ENCODE data around the gene AP1B1.
"Not testable (repeated sequence)": the region's sequence is repeated elsewhere in the genome, so short reads cannot be mapped to it uniquely, and the experiment has no call there.

AP1B1 gene

DNA sequence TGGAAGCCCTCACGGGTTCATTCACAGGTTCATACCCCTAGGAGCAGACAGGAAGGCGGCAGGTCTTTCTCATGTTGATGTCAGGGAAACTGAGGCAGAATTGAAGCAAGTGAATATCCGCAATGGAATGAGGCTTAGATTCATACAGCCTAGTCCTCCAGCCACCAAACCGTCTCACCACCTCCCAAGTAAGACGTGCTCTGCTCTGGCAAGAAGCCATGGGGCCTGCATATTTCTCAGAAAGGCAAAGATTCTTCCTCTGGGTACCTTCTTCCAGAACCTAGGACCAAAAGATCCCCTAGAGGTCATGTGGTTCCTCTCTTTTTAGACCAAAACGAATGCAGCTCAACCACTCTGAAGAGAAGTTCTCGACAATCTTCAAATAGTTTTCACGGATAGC, 1.7 kb downstream of the AP1B1 start:
- no peak for DNase-seq (ENCODE audit: low spot score)

DNA sequence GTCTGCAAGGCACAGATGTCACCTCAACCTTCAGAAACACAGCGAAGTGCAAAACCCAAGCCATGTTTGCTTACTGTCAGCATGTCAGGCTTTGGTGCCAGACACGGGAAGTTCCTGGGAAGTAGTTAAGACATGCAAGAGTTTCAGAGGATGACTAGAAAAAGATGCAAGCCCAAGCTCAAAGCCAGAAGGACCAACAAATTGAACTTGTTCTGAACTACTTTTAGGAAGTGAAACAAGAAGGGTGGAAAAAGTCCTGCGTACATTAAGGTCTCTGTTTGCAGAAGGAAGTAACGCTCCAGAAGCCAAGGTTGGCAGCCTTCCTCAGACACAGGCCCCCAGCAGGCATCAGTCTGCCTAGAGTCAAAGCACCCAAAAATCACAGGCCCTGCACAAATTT, 2.6 kb downstream of the AP1B1 start:
- no peak for DNase-seq (ENCODE audit: low spot score)

DNA sequence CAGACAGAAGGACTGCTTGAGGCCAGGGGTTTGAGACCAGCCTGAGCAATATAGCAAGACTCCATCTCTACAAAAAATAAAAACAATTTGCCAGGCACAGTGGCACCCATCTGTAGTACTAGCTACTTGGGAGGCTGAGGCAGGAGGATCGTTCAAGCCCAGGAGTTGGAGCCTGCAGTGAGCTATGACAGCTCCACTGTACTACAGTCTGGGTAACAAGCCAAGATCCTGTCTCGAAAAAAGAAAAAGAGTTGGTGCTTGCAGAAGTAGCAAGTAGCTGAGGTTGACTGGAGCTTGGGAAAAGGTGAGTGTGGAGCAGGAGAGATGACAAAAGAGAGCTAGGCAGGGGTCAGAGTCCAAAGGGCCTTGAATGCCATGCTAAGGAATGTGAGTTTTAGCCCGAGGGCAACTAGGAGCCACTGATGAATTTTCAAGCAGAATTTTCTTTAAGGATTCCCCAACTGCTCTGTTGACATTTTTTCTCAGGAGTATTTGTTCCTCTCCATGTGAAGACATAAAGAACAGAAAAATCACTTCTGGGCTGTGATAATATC, 3.1 kb downstream of the AP1B1 start:
- DNase-seq (ENCODE audit: low spot score): no peak

DNA sequence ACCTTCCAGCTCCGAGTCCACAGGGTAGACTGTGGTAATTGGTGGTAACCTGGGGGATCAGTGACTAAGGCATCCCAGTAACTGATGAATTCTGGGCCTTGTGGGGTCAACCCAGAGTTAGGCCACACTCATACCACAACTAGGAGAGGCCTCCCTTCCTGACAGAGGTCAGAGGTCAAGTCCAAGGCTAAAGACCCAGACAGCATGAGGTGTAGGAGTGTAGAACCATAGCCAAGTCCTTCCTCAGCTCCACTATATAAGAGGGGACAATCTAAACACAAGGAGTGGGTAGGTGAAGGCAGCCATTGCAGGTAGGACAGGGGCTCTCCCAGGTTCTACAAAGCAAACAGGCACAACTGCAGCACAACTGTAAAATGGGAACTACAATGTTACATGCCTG, 4.6 kb downstream of the AP1B1 start:
- no peak for DNase-seq (ENCODE audit: low spot score)

DNA sequence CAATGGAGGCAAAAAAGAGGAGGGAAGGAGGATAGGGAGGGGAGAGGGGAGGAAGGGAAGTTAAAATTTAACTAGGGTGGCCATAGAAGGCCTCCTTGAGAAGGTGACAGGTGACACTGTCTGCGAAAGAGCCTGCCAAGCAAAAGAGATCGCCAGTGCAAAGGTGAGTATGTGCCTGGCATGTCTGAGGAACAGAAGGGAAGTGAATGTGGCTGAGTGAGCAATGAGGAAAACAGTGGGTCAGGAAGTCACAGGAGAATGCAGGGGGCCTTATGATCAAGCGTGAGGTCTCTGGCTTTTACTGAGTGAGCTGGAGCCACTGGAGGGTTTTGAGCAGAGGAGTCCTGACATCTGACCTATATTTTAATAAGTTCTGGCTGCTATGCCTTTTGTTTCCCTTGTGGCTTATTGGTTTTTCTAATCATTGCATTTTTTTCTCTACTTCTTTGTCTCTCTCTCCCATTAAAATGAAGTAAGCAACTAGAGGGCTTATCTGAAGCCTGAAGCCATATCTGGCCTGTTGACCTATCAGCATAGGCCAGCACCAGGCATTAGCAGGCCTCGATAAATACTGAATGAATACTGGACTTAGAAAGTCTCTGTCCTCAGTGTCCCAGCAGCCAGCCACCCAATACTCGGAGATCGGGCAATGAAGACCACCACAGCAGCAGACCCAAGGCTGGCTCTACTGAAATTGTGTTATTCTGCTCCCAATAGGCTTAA, 5.6 kb downstream of the AP1B1 start:
- no peak for DNase-seq (ENCODE audit: low spot score)

DNA sequence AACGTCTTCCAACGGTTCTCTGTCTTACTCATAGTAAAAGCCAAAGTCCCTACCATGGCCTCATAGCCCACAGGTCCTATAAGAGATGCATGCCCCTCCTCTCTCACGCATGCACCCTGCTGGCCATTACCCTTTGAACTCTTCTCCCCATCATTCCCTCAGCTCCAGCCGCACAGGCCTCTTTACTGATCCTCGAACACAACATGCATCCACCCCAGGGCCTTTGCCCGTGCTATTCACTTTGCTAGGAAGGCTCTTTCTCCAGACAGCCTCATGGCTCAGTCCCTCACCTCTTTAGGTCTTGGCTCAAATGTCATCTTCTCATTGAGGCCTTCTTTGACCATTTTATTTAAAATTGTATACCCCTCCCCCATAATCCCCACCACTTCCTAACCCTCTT, 7.5 kb downstream of the AP1B1 start:
- no peak for DNase-seq (ENCODE audit: low spot score)

DNA sequence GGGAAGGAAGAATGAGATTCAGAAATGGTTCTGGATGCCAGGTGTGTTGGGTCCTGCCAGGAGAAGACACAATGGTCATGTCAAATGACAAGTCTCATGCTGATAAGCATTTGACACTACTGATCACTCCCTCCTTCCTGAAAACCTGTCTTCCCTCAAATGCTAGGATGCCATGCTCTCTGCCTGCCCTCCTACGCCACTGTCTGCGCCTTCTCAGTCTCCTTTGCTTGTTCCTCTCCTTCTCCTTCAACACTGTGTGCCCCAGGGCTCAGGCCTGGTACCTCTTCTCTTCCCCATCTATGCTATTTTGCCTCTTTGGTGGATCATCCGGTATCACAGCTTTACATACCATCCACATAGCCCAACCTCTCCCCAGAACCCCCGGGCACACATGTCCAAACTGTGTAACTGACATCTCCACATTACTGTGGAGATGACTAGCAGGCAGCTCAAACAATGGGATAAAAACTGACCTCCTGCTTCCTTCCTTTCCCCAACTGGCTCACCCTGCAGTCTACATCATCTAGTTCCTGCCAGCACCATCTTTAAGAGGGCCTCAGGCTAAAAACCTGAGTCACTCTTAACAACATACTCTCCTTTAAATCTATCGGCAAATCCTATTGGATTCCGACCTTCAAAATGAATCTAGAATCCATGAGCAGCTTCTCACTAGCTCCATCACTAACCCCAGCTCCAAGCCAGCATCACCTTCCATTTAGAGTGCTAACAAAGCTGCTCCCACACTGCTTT, 8.2 kb downstream of the AP1B1 start:
- no peak for DNase-seq (ENCODE audit: low spot score)

DNA sequence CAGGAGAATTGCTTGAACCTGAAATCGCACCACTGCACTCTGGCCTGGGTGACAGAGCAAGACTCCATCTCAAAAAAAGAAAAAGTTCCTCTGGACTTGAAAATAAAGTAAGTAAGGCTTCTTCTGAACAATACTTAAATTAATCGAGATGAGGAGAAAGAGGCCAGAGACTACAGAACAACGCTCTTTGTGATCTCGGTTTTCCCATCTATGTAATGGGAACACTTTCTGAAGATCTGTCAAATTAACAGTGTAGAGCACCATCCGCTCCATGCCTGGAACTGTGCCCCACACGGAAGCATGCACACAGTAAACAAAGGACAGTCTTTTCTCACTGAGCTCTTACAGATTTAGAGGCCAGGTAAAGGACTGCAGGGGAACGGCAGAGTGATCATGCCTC, 9.1 kb downstream of the AP1B1 start:
- no peak for DNase-seq (ENCODE audit: low spot score)

DNA sequence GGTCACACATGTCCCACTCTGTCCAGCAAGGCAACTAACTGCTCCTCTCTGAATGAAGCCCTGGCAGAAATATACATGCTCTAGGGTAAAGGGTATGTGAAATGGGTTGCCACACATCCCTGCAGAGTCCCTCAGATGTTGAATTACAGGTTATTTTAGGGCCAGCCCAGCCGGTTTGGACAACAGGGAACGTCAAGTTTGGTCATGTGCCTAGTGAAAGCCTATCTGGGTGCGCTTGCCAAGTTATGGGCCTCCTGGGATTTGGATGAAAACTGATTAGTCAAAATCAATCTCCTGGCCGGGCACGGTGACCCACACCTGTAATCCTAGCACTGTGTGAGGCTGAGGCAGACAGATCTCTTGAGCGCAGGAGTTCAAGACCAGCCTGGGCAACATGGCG, 10.4 kb downstream of the AP1B1 start:
- no peak for DNase-seq (ENCODE audit: low spot score)

DNA sequence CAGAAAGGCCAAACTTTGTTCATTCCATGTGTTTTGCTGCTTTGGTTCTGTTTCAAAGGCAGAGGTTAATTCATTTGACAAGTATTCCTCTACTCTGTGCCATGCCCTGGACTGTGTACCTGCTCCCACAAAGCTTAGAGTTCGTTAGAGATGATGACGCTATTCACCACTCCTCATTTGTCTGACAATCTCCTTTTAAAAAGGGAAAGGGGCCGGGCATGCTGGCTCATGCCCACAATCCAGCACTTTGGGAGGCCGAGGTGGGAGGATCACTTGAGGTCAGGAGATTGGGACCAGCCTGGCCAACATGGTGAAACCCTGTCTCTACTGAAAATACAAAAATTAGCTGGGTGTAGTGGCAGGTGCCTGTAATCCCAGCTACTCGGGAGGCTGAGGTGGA, 11.7 kb downstream of the AP1B1 start:
- not testable (repeated sequence) for DNase-seq (ENCODE audit: low spot score)

DNA sequence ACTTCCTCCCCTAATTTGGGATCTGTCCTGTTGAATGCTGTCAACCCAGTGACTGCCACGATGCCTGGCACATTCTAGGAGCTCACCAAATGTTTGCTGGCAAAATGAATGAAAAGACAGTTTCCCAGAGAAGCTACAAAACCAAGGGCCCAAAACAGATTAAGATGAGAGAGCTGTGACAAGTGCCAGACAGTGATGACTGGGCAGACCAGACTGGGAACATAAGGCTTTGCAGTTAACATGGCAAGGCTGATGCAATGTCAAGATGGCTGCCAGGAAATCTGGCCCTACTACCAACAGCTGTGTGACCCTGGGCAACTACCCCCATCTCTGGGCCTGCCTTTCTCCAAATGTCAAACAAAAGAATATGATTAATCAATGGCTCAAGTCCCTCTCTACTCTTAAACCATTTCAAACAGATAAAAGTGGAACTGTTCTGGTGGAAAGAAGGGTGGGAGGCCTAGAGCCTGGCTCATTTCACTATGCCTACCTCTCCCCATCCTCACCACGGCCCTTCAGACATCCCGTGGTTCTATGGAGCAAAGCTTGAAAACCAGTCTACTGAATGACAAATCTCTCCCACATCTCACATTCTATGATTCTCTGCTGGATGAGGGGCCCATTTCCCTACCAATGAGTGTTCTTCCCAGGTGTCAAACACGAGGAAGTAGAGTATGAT, 12.8 kb downstream of the AP1B1 start:
- no peak for DNase-seq (ENCODE audit: low spot score)

DNA sequence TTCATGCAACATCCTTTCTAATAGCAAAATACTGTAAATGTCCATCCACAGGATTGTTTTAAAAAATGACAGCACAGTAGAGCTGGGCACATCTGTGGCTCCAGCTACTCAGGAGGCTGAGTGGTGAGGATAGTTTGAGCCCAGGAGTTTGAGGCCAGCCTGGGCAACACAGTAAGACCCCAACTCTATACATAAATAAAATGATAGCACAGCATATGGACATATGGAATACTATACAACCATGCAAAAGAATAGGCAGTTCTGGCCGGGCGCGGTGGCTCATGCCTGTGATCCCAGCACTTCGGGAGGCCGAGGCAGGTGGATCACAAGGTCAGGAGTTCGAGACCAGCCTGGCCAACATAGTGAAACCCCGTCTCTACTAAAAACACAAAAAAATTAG, 13.6 kb downstream of the AP1B1 start:
- DNase-seq (ENCODE audit: low spot score): not testable (repeated sequence)

DNA sequence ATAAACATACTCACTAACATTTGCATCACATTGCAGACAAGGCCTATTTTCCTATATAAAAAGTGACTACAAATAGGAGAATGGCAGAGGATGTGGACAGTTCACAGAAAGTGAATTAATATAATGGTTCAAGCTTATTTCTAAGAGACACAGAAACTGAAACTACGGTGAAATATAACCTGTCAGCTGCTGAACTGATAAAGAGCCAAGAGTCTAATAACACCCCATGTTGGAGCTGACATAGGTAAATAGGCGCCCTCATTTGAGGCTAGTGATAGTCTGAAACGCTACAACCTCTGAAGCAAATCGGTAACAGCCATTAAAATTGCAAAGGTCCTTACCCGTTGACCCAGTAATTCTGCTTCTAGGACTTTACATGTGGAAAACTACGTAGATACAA, 14.0 kb downstream of the AP1B1 start:
- DNase-seq (ENCODE audit: low spot score): no peak

DNA sequence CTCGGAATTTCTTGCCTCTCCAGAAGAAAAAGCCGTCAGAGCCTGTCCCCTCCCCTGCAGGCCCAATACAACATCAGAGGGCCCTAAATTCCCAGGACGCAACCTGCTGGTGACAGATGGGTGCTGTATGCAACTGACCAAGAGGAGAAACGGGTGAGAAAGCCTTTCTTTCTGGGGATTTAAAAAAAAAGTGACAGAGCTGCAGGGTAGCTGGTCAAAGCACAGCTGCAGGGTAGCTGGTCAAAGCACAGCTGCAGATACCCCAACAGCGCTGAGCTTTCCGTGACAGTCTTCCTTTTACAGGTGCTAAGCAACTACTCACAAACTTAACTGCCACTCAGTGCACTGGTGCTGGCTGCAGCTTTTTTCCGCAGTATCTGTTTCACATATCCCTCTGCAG, 17.8 kb downstream of the AP1B1 start:
- no peak for DNase-seq (ENCODE audit: low spot score)

DNA sequence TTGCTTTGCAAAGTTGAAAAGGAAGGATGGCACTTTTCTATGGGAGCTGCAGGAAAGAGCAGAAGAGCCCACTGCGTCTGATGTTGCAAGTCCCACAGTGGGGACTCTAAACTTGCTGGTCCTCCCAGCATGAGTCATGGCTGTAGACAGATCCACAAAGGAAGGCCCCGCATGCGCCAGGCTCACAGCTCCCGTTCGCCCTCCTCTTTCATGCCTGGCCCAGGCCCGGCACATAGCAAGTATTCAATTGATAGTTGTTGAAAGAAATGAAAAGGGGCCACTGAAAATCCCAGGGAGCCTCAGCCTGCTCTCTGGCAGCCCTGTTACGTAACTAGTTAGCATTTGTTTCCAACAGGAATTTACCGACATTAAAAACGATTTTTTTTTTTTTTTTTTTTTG, 18.9 kb downstream of the AP1B1 start:
- peak; percentile 51 for DNase-seq (ENCODE audit: low spot score)

DNA sequence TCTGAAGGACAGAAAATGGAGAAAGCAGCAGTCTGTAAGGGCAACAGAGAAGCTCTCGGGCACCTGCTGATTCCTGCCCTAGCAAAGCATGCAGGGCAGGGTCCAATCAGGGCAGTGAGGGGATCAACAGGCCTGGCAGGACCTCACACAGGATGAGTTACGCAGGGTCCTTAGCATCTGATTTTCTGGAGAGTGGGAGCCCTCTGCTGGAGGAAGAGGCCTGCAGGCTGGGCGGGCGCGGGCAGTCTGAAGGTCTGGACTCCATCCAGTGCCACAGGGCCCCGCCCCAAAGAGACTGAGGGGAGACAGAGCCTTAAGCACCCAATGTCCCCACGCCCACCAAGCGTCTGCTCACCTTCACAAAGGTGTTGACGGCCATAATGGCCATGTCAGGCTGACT, 28.9 kb downstream of the AP1B1 start:
- peak; percentile 82 for DNase-seq (ENCODE audit: low spot score)

DNA sequence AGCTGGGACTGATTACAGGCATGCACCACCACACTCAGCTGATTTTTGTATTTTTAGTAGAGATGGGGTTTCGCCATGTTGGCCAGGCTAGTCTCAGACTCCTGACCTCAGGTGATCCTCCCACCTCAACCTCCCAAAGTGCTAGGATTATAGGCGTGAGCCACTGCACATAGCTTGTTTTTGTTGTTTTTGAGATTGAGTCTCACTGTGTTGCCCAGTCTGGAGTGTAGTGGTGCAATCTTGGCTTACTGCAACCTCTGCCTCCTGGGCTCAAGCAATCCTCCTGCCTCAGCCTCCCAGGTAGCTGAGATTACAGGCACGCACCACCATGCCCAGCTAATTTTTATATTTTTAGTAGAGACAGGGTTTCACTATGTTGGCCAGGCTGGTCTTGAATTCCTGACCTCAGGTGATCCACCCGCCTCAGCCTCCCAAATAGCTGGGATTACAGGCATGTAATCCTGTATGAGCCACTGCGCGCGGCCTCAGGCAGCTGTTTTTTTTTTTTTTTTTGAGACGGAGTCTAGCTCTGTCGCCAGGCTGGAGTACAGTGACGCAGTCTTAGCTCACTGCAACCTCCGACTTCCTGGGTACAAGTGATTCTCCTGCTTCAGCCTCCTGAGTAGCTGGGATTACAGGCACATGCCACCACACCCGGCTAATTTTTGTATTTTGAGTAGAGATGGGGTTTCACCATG, 31.0 kb downstream of the AP1B1 start:
- not testable (repeated sequence) for DNase-seq (ENCODE audit: low spot score)

DNA sequence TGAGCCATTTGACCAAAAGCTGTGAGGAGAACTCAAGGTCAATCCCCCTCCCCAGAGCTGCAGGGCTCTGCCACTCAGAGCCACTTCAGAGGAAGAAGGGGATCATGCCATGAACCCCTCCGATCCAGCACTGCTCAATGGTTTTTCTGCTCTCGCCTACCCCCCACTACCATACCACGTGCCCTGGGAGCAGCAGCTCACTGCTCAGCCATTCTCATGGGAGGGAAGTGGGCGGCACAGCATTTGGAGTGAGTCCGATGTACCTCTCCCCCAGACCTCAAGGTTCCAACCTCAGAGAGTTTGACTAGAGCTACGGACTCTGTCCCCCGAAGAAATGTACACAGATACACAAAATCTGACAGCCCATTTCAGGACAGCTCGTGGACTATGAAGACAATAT, 34.5 kb downstream of the AP1B1 start:
- no peak for DNase-seq (ENCODE audit: low spot score)

DNA sequence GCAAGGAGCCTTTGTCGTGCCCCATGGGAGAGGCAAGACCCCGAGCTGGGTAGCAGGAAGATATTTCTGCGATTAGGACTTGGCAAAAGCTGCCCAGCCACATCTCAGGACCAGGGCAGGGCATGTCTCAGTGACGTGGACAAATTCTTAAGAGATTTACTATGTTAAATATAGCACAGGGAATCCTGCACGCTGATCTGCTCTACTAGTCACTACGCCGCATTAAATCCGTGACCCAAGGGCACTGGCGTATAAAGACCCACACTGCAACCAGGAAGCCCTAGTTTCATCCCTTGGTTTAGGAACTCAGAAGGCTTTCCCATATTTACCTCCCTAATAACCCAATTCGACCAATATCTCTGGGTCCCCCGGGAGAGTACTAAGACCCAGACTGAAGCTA, 35.1 kb downstream of the AP1B1 start:
- DNase-seq (ENCODE audit: low spot score): no peak

DNA sequence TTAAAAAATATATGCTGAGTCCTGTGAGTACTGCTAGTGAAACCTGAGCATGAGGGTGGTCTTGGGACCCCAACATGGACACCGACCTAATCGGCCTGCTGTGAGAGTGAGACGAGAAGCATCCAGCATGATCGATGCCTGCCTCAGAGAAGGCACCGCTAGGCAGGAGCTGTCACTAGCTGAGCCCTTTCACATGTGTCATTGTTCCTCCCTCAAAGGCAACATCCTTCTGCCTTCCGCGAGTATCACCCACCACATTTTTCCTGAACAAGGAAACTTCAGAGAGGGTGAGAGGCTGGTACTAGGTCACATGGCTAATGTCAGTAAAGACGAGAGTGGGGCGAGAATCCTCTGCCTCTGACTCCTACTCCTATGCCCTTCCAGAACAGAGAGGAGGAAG, 35.6 kb downstream of the AP1B1 start:
- DNase-seq (ENCODE audit: low spot score): no peak

DNA sequence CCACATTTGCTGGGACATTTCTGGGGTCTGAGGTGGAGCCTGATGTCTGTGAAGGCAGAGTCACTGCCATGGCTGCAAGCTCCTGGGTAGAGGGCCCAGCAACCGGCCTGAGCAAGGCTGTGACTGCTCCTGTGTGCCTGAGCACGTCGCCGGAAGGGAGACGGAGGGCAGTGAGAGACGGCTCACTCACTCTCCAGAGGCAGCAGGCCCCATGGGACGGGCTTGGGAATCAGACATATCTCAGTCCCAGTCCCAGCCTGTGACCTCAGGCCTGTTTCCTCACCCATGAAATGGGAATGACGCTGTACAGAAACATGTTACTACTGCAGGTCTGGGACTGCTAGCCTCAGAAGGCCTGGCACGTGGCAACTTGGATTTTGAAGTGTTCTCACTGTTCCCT, 36.5 kb downstream of the AP1B1 start:
- no peak for DNase-seq (ENCODE audit: low spot score)

DNA sequence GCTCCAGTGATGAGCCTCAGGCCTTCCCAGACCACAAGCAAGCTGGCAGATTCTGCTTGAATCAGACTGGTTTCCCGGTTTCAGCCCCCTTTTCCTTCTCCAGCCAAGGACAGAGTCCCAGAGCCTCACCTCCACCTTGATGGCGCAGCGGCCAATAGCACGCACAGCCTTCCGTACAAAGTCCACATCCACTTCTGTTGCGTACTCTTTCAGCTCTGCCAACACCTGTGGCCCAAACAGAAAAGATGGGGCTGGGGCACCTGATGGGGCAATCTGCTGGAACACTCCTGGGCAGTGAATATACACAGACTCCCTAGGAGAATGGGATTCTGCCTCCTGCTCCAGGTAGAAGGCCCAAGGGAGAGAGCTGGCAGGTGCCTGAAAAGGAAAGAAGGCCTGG, 37.3 kb downstream of the AP1B1 start:
- DNase-seq (ENCODE audit: low spot score): no peak

Measured in cerebellar cortex (tissue), 1 donor.